Natural killer cell treated with Interleukin-12 subunit alpha and Interleukin-12 subunit beta and Interleukin-15 and Interleukin-18, amount 100 ng/mL, for 72 hours (primary cell): Measurements from ENCODE around the gene LAMTOR2. TPM values are rescaled to one million over a fixed set of nuclear protein-coding genes. Genes with fewer than 3 reads are reported as not detected.
A peak's percentile ranks its signal among the peaks of the same experiment; 100 is the strongest.

Source experiments
- ATAC-seq, 2 donors: fragments of 150-1000 bp; cut with Tn5 transposase in 1 of 2; sonication (Bioruptor Pico), chemical (Tn5 transposase) in 1 of 2; 2 replicates each; pipeline ENCODE4 v1.10.0; 2021
- DNase-seq: peaks from one replicate; pipeline ENCODE4 v3.0.0; 2022; ENCODE audit warnings: low spot score
- H3K27ac Mint-ChIP-seq, 2 donors: 1 replicate in 1 of 2; 2 replicates in 1 of 2; pipeline ENCODE4 v1.8.0; 2022; ENCODE audit warnings: mixed read lengths in 2 of 2, mild to moderate bottlenecking in 1 of 2, moderate library complexity in 1 of 2
- H3K27me3 Mint-ChIP-seq, 2 donors: 1 replicate in 1 of 2; 2 replicates in 1 of 2; pipeline ENCODE4 v1.8.0; 2022; ENCODE audit warnings: mixed read lengths in 2 of 2
- H3K36me3 Mint-ChIP-seq: one replicate; pipeline ENCODE4 v1.8.0; 2022; ENCODE audit warnings: mixed read lengths
- H3K4me1 Mint-ChIP-seq, 2 donors: 1 replicate in 1 of 2; 2 replicates in 1 of 2; pipeline ENCODE4 v1.8.0; 2022; ENCODE audit warnings: low read depth in 2 of 2, mixed read lengths in 2 of 2, mild to moderate bottlenecking in 1 of 2
- H3K4me3 Mint-ChIP-seq: one replicate; pipeline ENCODE4 v1.8.0; 2022; ENCODE audit warnings: mixed read lengths
- H3K9me3 Mint-ChIP-seq: 2 replicates; pipeline ENCODE4 v1.8.0; 2022; ENCODE audit warnings: mixed read lengths
- total RNA-seq, 2 donors: library from RNA; stranded (reverse); gene quantifications; one replicate each; pipeline ENCODE4 v1.2.3, GENCODE V29; 2022

Gene LAMTOR2
- total RNA-seq, 2 donors from 2014 or later, result 34.0 to 35.6 TPM

GRCh38 chr1:156075162-156075561, 20.6 kb downstream of the LAMTOR2 start:
- Mint-ChIP-seq H3K9me3 (no peaks in the 10 kb centered on the region), H3K4me3 (peak overlapping the region; percentile 34), H3K36me3 (no peaks in the 10 kb centered on the region), H3K4me1 (peaks cover 0 to 10% of the 10 kb centered on the region in 2 donors), H3K27ac (no peak overlapping the region), H3K27me3 (peaks cover 0 to 3% of the 10 kb centered on the region in 2 donors)
- ATAC-seq (no peak), DNase-seq (no peak)

GRCh38 chr1:156075775-156076204, 21.2 kb downstream of the LAMTOR2 start:
- Mint-ChIP-seq H3K4me3 (peak overlapping the region; percentile 34), H3K27ac (no peak overlapping the region)
- no peak for ATAC-seq

GRCh38 chr1:156076609-156077429, 22.2 kb downstream of the LAMTOR2 start:
- H3K27ac Mint-ChIP-seq, result no peak overlapping the region
- DNase-seq (peak; percentile 80), ATAC-seq (peak; percentile 73 to 90)
- peaks cover 0 to 10% of the 10 kb centered on the region in 2 donors for H3K4me1 Mint-ChIP-seq
- no peaks in the 10 kb centered on the region for H3K36me3 Mint-ChIP-seq
- no peaks in the 10 kb centered on the region for H3K9me3 Mint-ChIP-seq
- H3K4me3 Mint-ChIP-seq, result peak overlapping the region; percentile 35
- H3K27me3 Mint-ChIP-seq, result peaks cover 0 to 7% of the 10 kb centered on the region in 2 donors

More at GRCh38 chr1:156075775-156076204, 21.2 kb downstream of the LAMTOR2 start:
- DNase-seq, result no peak
- H3K4me1 Mint-ChIP-seq, result peaks cover 0 to 10% of the 10 kb centered on the region in 2 donors
- H3K9me3 Mint-ChIP-seq, result no peaks in the 10 kb centered on the region
- H3K36me3 Mint-ChIP-seq, result no peaks in the 10 kb centered on the region
- H3K27me3 Mint-ChIP-seq, result peaks cover 0 to 3% of the 10 kb centered on the region in 2 donors

- no peaks in the 10 kb centered on the region for H3K9me3 Mint-ChIP-seq
- no peak overlapping the region for H3K4me3 Mint-ChIP-seq
- ATAC-seq, result no peak
Measured at GRCh38 chr1:156077430-156077760, 22.8 kb downstream of the LAMTOR2 start.

GRCh38 chr1:156078728-156079127, 24.1 kb downstream of the LAMTOR2 start:
- H3K4me1 Mint-ChIP-seq, result peaks cover 0 to 13% of the 10 kb centered on the region in 2 donors
- H3K4me3 Mint-ChIP-seq, result no peak overlapping the region
- H3K9me3 Mint-ChIP-seq, result no peaks in the 10 kb centered on the region
- peaks cover 3 to 10% of the 10 kb centered on the region in 2 donors for H3K27me3 Mint-ChIP-seq
- no peak overlapping the region for H3K27ac Mint-ChIP-seq
- DNase-seq (no peak), ATAC-seq (no peak)
- H3K36me3 Mint-ChIP-seq, result no peaks in the 10 kb centered on the region

More at GRCh38 chr1:156077430-156077760, 22.8 kb downstream of the LAMTOR2 start:
- peaks cover 0 to 7% of the 10 kb centered on the region in 2 donors for H3K27me3 Mint-ChIP-seq
- no peak for DNase-seq
- peaks cover 0 to 10% of the 10 kb centered on the region in 2 donors for H3K4me1 Mint-ChIP-seq
- H3K27ac Mint-ChIP-seq, result no peak overlapping the region
- H3K36me3 Mint-ChIP-seq, result no peaks in the 10 kb centered on the region

- DNase-seq (no peak), ATAC-seq (no peak)
- Mint-ChIP-seq H3K36me3 (no peaks in the 10 kb centered on the region), H3K4me1 (peaks cover 0 to 13% of the 10 kb centered on the region in 2 donors), H3K4me3 (no peak overlapping the region), H3K9me3 (no peaks in the 10 kb centered on the region), H3K27me3 (peaks cover 9 to 14% of the 10 kb centered on the region in 2 donors), H3K27ac (no peak overlapping the region)
Measured at GRCh38 chr1:156079762-156080161, 25.2 kb downstream of the LAMTOR2 start.

- peaks cover 9 to 14% of the 10 kb centered on the region in 2 donors for H3K27me3 Mint-ChIP-seq
- H3K36me3 Mint-ChIP-seq, result no peaks in the 10 kb centered on the region
- H3K4me3 Mint-ChIP-seq, result no peak overlapping the region
Measured at GRCh38 chr1:156080241-156080862, 25.8 kb downstream of the LAMTOR2 start.

GRCh38 chr1:156080863-156081179, 26.2 kb downstream of the LAMTOR2 start:
- H3K9me3 Mint-ChIP-seq, result no peaks in the 10 kb centered on the region
- H3K4me3 Mint-ChIP-seq, result no peak overlapping the region
- H3K27ac Mint-ChIP-seq, result no peak overlapping the region
- DNase-seq, result no peak
- H3K36me3 Mint-ChIP-seq, result no peaks in the 10 kb centered on the region
- peaks cover 0 to 8% of the 10 kb centered on the region in 2 donors for H3K4me1 Mint-ChIP-seq
- no peak for ATAC-seq
- H3K27me3 Mint-ChIP-seq, result peaks cover 9 to 14% of the 10 kb centered on the region in 2 donors

More at GRCh38 chr1:156080241-156080862, 25.8 kb downstream of the LAMTOR2 start:
- no peaks in the 10 kb centered on the region for H3K9me3 Mint-ChIP-seq
- ATAC-seq (no peak), DNase-seq (no peak)
- no peak overlapping the region for H3K27ac Mint-ChIP-seq
- peaks cover 0 to 13% of the 10 kb centered on the region in 2 donors for H3K4me1 Mint-ChIP-seq

- Mint-ChIP-seq H3K36me3 (no peaks in the 10 kb centered on the region), H3K9me3 (no peaks in the 10 kb centered on the region), H3K4me3 (peak overlapping the region; percentile 72), H3K27ac (no peak overlapping the region), H3K4me1 (peaks cover 0 to 7% of the 10 kb centered on the region in 2 donors), H3K27me3 (peaks cover 9 to 14% of the 10 kb centered on the region in 2 donors)
- no peak for ATAC-seq
- no peak for DNase-seq
Measured at GRCh38 chr1:156081180-156081916, 26.8 kb downstream of the LAMTOR2 start.

GRCh38 chr1:156081917-156082308, 27.3 kb downstream of the LAMTOR2 start:
- H3K27ac Mint-ChIP-seq, result no peak overlapping the region
- peaks cover 9 to 15% of the 10 kb centered on the region in 2 donors for H3K27me3 Mint-ChIP-seq
- H3K36me3 Mint-ChIP-seq, result no peaks in the 10 kb centered on the region
- H3K4me1 Mint-ChIP-seq, result peaks cover 0 to 7% of the 10 kb centered on the region in 2 donors
- DNase-seq (no peak), ATAC-seq (no peak)
- H3K4me3 Mint-ChIP-seq, result peak overlapping the region; percentile 72
- H3K9me3 Mint-ChIP-seq, result no peaks in the 10 kb centered on the region

- Mint-ChIP-seq H3K27ac (no peak within 1 kb of the TSS), H3K36me3 (no peaks in the 10 kb centered on the region), H3K4me3 (peak within 1 kb of the TSS; percentile 72), H3K4me1 (peaks cover 0 to 7% of the 10 kb centered on the region in 2 donors), H3K9me3 (no peaks in the 10 kb centered on the region), H3K27me3 (peaks cover 9 to 18% of the 10 kb centered on the region in 2 donors)
- DNase-seq, result peak; percentile 77
- peak; percentile 82 to 83 for ATAC-seq
Measured at GRCh38 chr1:156082309-156083091, 27.9 kb downstream of the LAMTOR2 start, which contains the start of gene MEX3A. TSS of gene MEX3A (minus strand) at chr1:156082465. CDS start at chr1:156081998, 467 bp downstream.

GRCh38 chr1:156083800-156084790, 29.5 kb downstream of the LAMTOR2 start:
- H3K27ac Mint-ChIP-seq, result no peak overlapping the region
- H3K27me3 Mint-ChIP-seq, result peaks cover 9 to 18% of the 10 kb centered on the region in 2 donors
- ATAC-seq, result no peak

More at GRCh38 chr1:156083800-156084790, 29.5 kb downstream of the LAMTOR2 start:
- Mint-ChIP-seq H3K4me3 (peak overlapping the region; percentile 42), H3K4me1 (peaks cover 0 to 3% of the 10 kb centered on the region in 2 donors), H3K9me3 (no peaks in the 10 kb centered on the region), H3K36me3 (no peaks in the 10 kb centered on the region)
- DNase-seq, result no peak
